LNCAP (cell line): ENCODE measurements around the gene PDXP.

Experiments
- TF ChIP-seq, protein P1 (sequence below): fragments of 450-650 bp; IDR thresholded peaks from 2 replicates; pipeline ENCODE4 v1.5.1; 2017; ENCODE audit warnings: mild to moderate bottlenecking

PDXP gene

DNA sequence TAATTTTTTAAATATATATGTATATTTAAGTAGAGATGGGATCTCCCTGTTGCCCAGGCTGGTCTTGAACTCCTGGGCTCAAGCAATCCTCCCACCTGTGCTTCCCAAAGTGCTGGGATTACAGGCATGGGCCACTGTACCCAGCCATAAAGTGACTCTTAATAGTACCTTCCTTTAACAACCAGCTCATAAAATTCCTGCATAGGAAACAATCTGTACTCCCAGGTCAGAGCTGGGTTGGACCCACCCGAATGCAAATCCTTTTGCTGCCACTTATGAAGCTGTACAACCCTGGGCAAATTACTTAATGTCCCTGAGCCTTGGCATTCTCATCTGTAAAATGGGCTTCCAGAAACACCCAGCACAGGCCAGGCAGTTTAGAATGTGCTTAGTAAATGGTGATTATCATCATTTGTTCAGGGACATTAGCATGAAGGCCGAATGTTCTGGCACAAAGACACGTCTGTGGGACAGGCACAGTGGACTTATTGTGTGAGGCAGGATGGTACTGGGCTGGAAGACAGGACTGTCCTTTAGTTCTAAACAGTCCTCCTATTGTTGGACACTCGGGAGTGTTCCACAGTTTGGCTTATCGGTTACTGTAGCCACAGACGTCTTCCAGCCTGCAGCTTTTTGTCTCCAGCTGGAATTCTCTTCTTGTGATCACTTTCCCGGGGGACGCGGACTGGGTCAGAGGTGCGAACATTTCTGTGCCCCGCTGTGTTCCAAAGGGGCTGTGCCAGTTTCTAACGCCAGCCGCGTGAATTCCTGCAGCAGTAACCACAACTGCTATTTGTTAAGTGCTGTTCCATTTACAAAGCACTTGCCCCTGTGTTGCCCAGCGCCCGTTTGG lies 6.0 kb downstream of the PDXP start:
- TF ChIP-seq, protein P1, sequence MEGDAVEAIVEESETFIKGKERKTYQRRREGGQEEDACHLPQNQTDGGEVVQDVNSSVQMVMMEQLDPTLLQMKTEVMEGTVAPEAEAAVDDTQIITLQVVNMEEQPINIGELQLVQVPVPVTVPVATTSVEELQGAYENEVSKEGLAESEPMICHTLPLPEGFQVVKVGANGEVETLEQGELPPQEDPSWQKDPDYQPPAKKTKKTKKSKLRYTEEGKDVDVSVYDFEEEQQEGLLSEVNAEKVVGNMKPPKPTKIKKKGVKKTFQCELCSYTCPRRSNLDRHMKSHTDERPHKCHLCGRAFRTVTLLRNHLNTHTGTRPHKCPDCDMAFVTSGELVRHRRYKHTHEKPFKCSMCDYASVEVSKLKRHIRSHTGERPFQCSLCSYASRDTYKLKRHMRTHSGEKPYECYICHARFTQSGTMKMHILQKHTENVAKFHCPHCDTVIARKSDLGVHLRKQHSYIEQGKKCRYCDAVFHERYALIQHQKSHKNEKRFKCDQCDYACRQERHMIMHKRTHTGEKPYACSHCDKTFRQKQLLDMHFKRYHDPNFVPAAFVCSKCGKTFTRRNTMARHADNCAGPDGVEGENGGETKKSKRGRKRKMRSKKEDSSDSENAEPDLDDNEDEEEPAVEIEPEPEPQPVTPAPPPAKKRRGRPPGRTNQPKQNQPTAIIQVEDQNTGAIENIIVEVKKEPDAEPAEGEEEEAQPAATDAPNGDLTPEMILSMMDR = no peak

DNA sequence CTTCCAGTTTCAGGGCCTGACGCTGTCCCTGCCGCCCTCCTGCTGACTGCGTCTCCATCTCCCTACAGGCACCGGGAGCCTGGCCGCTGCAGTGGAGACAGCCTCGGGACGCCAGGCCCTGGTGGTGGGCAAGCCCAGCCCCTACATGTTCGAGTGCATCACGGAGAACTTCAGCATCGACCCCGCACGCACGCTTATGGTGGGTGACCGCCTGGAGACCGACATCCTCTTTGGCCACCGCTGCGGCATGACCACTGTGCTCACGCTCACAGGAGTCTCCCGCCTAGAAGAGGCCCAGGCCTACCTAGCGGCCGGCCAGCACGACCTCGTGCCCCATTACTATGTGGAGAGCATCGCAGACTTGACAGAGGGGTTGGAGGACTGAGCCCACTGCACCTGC lies 7.0 kb downstream of the PDXP start:
- TF ChIP-seq, protein P1 = no peak

- TF ChIP-seq, protein P1 = no peak
Measured at GRCh38 chr22:37669586-37669985, 11.1 kb downstream of the PDXP start.

DNA sequence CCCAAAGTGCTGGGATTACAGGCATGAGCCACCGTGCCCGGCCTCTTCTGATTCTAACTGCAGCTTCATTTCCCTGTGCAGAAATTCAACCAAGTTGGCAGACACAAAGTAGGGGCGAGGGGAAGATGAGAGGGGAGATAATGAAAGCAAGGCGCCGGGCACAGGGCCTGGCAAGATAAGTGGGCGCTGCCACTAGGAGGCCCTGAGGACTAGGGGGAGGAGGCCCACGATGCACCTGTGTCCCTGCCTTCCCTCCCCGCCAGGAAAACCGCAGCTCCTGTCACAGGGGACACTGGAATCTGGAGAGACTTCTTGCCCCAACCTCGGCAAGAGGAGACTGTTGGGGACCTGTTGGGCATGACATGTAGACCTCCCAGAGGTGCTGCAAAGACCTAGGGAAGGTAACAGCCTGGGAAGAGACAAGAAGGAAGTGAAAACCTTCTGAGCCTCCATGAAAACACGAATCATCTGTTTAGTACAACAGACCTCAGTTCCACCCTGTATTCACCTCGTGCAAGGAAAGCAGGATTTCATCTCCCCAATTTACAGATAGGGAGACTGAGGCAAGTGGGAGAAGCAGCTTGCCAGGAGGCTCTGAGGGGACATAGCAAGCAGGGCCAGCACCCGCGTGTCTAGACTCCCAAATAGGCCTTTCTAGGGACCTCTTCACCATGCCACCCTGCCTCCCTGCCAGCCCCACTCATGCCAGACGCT lies 13.8 kb downstream of the PDXP start:
- TF ChIP-seq, protein P1 = no peak

GRCh38 chr22:37672920-37673455 lies 14.5 kb downstream of the PDXP start:
- TF ChIP-seq, protein P1 = no peak

DNA sequence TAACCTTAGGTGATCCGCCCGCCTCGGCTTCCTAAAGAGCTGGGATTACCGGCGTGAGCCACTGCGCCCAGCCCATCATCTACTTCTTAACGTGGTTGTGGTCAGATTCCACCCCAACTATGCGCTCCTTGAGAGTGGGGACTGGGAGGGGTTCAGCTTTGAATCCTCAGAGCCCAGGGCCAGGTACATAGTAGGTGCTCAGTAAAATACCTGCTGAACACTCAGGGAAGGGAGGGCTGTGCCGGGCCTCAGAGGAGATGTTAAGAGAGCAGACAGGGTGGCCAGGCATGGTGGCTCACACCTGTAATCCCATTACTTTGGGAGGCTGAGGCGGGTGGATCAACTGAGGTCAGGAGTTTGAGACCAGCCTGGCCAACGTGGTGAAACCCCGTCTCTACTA lies 15.7 kb downstream of the PDXP start:
- TF ChIP-seq, protein P1 = no peak

GRCh38 chr22:37674951-37675929 lies 16.7 kb downstream of the PDXP start, which contains the start of gene LGALS1:
TSS of gene LGALS1 (plus strand) at chr22:37675636. CDS start at chr22:37675703, 67 bp downstream.
- TF ChIP-seq, protein P1 = no peak
